HFFc6 (cell line): ENCODE results near the gene GSTT4. TPM values are rescaled to one million over a fixed set of nuclear protein-coding genes. Genes with fewer than 3 reads are reported as not detected.
"Not testable (repeated sequence)": the region's sequence is repeated elsewhere in the genome, so short reads cannot be mapped to it uniquely, and the experiment has no call there.

Source experiments
- DNase-seq: peaks from one replicate; pipeline ENCODE4 v3.0.0-alpha.2; 2018
- H3K27ac Mint-ChIP-seq: 2 replicates; pipeline ENCODE4 v1.8.0; 2020; ENCODE audit warnings: mild to moderate bottlenecking, mixed read lengths
- H3K27me3 Mint-ChIP-seq: 2 replicates; pipeline ENCODE4 v1.8.0; 2021; ENCODE audit warnings: mild to moderate bottlenecking, moderate library complexity, mixed read lengths; ENCODE audit not compliant: insufficient read depth
- H3K36me3 Mint-ChIP-seq: 2 replicates; pipeline ENCODE4 v1.8.0; 2021; ENCODE audit warnings: low read depth, mixed read lengths
- H3K4me1 Mint-ChIP-seq: 2 replicates; pipeline ENCODE4 v1.8.0; 2020; ENCODE audit warnings: low read depth, mixed read lengths
- H3K4me3 Mint-ChIP-seq: 2 replicates; pipeline ENCODE4 v1.8.0; 2020; ENCODE audit warnings: mild to moderate bottlenecking, moderate library complexity, mixed read lengths
- H3K9me3 Mint-ChIP-seq: 2 replicates; pipeline ENCODE4 v1.8.0; 2020; ENCODE audit warnings: mild to moderate bottlenecking, mixed read lengths
- total RNA-seq, 6 experiments: library from RNA; stranded (reverse); fragmentation: NEBNext Ultra II Directional; extraction: Animal tissue kit (Norgen Biotek cat#: 25700); gene quantifications; 2 replicates in 1 of 6; 3 replicates in 5 of 6; pipeline ENCODE4 v1.2.3, GENCODE V29; 2021
- TF ChIP-seq, protein P1 (sequence below): fragments of 200-600 bp; sonication (generic); IDR thresholded peaks from 2 replicates; pipeline ENCODE4 v1.5.0; 2021; ENCODE audit warnings: antibody characterized with exemption, mild to moderate bottlenecking

Gene GSTT4
- total RNA-seq, 6 experiments from 2014 or later: not detected

DNA sequence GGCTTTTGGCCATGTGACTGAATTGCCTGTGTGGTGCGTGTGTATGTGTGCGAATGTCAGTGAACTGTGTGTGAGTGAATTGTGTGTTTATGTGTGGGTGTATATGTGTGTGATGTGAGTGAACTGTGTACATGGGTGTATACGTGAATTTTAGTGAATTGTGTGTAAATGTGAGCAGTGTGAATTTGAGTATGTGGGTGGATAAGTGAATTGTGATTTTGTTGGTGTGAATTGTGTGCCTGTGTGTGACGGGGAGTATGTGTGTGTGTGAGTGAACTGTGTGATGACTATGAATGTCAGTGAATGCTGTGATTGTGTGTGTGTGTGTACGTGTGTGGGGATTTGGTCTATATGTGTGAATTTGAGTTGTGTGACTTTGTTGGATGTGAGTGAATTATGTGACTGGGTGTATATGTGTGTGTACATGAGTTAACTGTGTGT is 35.0 kb downstream of the GSTT4 start:
- DNase-seq: no peak
- Mint-ChIP-seq H3K9me3 (no peaks in the 10 kb centered on the region), H3K27me3 (peaks cover 4% of the 10 kb centered on the region; the same call in 1 of the 2 replicates), H3K4me3 (no peak overlapping the region), H3K27ac (no peak overlapping the region), H3K4me1 (peaks cover 10% of the 10 kb centered on the region), H3K36me3 (peaks cover 12% of the 10 kb centered on the region)
- TF ChIP-seq, protein P1, sequence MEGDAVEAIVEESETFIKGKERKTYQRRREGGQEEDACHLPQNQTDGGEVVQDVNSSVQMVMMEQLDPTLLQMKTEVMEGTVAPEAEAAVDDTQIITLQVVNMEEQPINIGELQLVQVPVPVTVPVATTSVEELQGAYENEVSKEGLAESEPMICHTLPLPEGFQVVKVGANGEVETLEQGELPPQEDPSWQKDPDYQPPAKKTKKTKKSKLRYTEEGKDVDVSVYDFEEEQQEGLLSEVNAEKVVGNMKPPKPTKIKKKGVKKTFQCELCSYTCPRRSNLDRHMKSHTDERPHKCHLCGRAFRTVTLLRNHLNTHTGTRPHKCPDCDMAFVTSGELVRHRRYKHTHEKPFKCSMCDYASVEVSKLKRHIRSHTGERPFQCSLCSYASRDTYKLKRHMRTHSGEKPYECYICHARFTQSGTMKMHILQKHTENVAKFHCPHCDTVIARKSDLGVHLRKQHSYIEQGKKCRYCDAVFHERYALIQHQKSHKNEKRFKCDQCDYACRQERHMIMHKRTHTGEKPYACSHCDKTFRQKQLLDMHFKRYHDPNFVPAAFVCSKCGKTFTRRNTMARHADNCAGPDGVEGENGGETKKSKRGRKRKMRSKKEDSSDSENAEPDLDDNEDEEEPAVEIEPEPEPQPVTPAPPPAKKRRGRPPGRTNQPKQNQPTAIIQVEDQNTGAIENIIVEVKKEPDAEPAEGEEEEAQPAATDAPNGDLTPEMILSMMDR: no peak

DNA sequence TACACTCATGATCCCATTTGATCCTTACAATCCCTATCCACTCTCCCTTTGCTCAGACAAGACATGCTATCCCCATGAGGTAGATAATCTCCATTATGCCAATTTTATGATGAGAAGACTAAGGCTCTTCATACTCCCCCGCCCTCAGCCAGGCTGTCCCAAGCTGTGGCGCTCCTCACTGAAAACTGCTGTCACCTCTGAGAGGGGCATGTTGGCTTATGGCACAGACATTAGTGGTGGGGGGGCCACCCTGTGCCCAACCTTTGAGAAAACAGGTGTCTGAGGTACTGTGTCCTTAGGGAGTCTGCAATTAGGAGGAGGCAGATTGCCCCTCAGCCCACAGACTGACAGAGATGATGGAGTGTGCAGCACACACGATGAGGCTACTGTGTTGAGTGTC is 36.2 kb downstream of the GSTT4 start:
- TF ChIP-seq, protein P1: no peak
- peaks cover 12% of the 10 kb centered on the region for H3K36me3 Mint-ChIP-seq
- H3K4me3 Mint-ChIP-seq: peak overlapping the region; percentile 53; the same call in 1 of the 2 replicates
- peaks cover 4% of the 10 kb centered on the region; the same call in 1 of the 2 replicates for H3K27me3 Mint-ChIP-seq
- H3K9me3 Mint-ChIP-seq: no peaks in the 10 kb centered on the region
- H3K27ac Mint-ChIP-seq: no peak overlapping the region
- DNase-seq: no peak
- peaks cover 10% of the 10 kb centered on the region for H3K4me1 Mint-ChIP-seq

DNA sequence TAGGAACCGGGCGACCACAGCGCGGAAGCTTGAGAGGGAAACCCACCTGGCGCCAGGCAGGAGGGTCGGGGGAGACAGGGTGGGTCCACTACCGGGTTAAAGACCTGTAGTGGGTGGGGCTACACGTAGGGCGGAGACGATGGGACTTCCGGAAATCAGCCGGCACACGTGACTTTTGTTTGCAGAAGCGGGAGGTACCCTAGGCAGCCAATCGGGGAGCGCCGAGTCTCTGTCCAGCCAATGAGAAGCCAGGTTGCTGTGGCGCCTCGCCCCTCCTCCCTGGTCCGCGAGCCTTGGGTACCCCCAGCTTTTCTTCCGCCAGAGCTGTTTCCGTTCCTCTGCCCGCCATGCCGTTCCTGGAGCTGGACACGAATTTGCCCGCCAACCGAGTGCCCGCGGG is 38.7 kb downstream of the GSTT4 start, which contains the start of gene DDTL:
Gene DDTL (plus strand): TSS at position 321 of the 400 bp plus-strand sequence. CDS start 27 bp downstream, at position 348.
- Mint-ChIP-seq H3K4me1 (peaks cover 10% of the 10 kb centered on the region), H3K36me3 (peaks cover 12% of the 10 kb centered on the region)
- H3K27ac Mint-ChIP-seq, DNase-seq, H3K27me3 Mint-ChIP-seq, H3K9me3 Mint-ChIP-seq, H3K4me3 Mint-ChIP-seq: not testable (repeated sequence)

DNA sequence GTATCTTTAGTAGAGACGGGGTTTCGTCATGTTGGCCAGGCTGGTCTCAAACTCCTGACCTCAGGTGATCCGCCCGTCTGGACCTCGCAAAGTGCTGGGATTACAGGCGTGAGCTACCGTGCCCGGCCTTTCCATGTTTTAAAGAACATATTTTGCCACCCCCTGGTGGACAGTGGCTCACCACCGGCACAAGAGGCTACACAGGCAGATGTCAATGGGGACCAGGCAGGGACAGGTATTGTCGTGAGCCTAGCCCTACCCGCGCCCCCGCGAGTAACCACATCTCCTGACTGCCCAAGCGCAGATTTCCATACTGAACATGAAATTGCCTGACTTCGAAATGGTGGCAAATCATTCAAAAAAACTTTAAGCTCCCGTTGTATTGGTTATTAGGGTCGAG is 39.2 kb downstream of the GSTT4 start:
- not testable (repeated sequence) for DNase-seq, H3K27ac Mint-ChIP-seq, H3K27me3 Mint-ChIP-seq, H3K9me3 Mint-ChIP-seq, H3K4me3 Mint-ChIP-seq
- H3K4me1 Mint-ChIP-seq: peaks cover 10% of the 10 kb centered on the region
- peaks cover 12% of the 10 kb centered on the region for H3K36me3 Mint-ChIP-seq

DNA sequence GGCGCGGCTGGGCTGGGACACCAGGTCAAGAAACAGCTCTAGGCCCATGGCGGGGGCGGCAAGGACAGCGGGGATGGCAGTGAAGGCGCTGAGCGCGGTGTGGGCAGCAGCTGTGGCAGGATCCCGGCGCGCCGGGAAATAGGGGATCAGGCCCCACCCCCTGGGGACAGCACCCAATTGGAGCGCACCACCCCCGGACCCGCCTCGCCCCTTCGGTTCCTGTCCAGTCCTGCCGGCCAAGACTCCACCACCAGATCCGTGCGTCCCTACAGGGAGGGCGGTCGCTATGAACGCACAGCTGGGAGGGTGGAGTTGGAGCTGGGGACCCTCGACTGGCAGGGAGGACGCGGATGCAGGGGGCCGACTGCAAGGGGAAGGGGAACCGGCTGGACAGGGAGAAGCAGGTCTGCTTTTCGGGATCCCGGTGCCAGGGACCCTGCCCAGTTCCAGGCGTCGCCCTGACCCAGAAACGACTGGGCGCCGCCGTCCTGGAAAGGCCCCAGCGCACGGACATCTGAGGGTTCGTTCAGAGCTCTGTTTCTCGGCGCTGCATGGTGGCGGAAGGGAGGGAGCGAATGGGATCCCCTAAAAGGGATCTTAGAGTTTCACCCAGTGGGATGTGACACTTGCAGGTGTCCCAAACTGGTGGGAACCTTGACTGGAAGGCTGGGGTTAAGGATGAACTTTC is 44.0 kb downstream of the GSTT4 start, which contains the start of gene GSTT2B:
Gene GSTT2B (minus strand): TSS at position 112 of the 688 bp plus-strand sequence. CDS start 64 bp downstream, at position 48.
- peak within 1 kb of the TSS; percentile 70 for H3K4me3 Mint-ChIP-seq
- H3K9me3 Mint-ChIP-seq, H3K27me3 Mint-ChIP-seq, H3K36me3 Mint-ChIP-seq, H3K4me1 Mint-ChIP-seq, DNase-seq, H3K27ac Mint-ChIP-seq: not testable (repeated sequence)

DNA sequence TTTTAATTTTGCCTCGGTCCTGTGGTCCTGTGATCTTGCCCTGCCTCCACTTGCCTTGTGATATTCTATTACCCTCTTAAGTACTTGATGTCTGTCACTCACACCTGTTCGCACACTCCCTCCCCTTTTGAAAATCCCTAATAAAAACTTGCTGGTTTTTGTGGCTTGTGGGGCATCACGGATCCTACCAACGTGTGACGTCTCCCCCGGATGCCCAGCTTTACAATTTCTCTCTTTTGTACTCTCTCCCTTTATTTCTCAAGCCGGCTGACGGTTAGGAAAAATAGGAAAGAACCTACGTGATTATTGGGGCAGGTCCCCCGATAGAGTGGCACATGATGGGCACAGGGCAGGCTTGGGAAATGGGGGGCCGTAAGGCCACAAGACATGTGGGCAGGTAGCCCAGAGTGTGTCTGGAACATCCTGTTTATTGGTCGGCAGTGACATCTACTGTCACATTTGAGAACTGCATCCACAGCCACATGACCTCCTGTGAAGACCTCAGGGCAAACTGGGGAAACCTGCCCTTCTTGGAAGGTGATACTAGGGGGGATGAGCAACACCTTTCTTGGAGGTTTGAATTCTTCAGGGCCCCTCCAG is 48.9 kb downstream of the GSTT4 start:
- not testable (repeated sequence) for H3K4me3 Mint-ChIP-seq, H3K27me3 Mint-ChIP-seq, H3K9me3 Mint-ChIP-seq, H3K4me1 Mint-ChIP-seq, H3K27ac Mint-ChIP-seq, H3K36me3 Mint-ChIP-seq
- TF ChIP-seq, protein P1: peak; percentile 84
- DNase-seq: peak; percentile 50

DNA sequence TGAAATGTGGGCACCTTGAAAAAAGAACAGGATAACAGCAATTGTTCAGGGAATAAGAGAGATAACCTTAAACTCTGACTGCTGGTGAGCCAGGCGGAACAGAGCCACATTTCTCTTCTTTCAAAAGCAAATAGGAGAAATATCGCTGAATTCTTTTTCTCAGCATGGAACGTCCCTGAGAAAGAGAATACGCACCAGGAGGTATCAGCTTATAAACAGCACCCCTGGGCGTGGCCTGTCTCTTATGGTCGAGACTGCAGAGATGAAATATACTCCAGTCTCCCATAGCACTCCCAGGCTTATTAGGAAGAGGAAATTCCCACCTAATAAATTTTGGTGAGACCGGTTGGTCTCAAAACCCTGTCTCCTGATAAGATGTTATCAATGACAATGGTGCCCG is 49.4 kb downstream of the GSTT4 start:
- not testable (repeated sequence) for H3K27me3 Mint-ChIP-seq, H3K4me3 Mint-ChIP-seq, DNase-seq, H3K27ac Mint-ChIP-seq, H3K9me3 Mint-ChIP-seq, H3K36me3 Mint-ChIP-seq, H3K4me1 Mint-ChIP-seq

DNA sequence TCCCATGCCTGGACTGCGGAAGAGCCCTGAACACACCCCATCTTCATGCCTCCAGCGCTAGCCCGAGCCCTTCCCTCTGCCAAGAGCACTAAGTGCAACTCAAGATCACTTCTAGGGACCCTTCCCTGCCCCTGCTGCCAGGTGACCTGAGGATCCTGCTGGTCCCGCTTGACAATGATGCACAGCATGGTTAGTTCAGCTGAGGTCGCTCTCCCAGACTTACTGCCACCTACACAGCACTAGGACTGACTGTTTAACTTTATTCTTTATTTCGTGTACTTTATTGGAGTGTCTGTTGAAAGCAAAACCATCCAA is 50.3 kb downstream of the GSTT4 start:
- not testable (repeated sequence) for DNase-seq, H3K4me1 Mint-ChIP-seq, H3K27me3 Mint-ChIP-seq, H3K4me3 Mint-ChIP-seq, H3K36me3 Mint-ChIP-seq, H3K27ac Mint-ChIP-seq, H3K9me3 Mint-ChIP-seq

DNA sequence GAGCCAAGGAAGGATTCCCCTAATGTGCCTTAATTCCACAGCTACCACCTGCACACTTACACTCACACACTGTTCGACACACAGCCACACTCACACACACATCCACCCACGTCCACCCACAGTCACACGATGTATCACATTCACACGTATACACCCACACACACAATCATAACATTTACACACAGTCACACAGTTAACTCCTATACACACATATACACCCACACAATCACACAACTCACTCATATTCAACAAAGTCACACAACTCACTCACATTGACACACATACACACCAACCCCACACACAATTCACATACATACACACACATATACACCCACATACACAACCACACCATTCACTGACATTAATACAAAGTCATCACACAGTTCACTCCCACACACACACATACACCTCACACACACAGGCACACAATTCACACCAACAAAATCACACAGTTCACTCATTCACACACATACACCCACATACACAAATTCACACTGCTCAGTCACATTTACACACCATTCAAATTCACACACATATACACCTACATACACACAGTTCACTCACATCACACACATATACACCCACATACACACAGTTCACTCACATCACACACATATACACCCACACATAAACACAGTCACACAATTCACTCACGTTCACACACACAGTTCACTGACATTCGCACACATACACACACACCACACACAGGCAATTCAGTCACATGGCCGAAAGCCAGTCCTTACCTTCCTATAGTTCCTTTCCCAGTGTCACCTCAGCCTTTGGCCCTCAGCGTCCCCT is 50.9 kb downstream of the GSTT4 start:
- H3K4me1 Mint-ChIP-seq, H3K36me3 Mint-ChIP-seq, H3K4me3 Mint-ChIP-seq, H3K27me3 Mint-ChIP-seq, H3K27ac Mint-ChIP-seq, DNase-seq, H3K9me3 Mint-ChIP-seq: not testable (repeated sequence)

DNA sequence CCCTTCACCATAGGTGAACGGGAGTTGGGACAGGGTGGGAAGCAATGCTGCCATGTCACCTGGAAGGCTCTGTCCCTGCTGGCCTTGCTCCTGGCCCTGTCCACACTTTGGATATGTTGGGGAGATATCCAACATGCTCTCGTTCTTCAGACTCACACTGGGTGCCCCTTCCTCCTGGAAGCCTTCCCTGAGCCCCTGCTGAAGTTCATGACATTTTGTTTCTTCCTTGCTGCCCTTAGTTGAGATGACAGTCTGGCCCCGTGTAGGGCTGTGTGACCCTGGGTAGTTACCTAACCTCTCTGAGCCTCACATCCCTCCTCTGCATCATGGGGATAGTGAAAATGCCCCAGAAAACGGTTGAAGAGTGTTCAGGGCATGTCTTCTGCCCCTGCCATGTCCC is 51.8 kb downstream of the GSTT4 start:
- not testable (repeated sequence) for DNase-seq, H3K27me3 Mint-ChIP-seq, H3K4me3 Mint-ChIP-seq, H3K36me3 Mint-ChIP-seq, H3K27ac Mint-ChIP-seq, H3K4me1 Mint-ChIP-seq, H3K9me3 Mint-ChIP-seq
